ENCODE measurements around the gene ADRA2C.

- TF ChIP-seq CTCF (conservative IDR thresholded peaks at IDR 0.05; ENCODE audit: low read length) (no peak), EZH2phosphoT487 (IDR thresholded peaks at IDR 0.05; ENCODE audit: borderline replicate concordance, low read depth, low read length) (no peak)
These were observed 8.2 kb downstream of the ADRA2C start for GRCh38 chr4:3774253-3774883.

All from OCI-LY7 (cell line).